IPS-18c (cell line): ENCODE data around the gene ATOH8.
A peak's percentile ranks its signal among the peaks of the same experiment; 100 is the strongest.
"Not testable (repeated sequence)": the region's sequence is repeated elsewhere in the genome, so short reads cannot be mapped to it uniquely, and the experiment has no call there.

Experiments
- H3K4me3 ChIP-seq: 2 replicates; pipeline ENCODE4 v1.7.0; 2013; ENCODE audit warnings: low read depth, mild to moderate bottlenecking, low read length, moderate library complexity; ENCODE audit not compliant: insufficient read depth
- H3K9me3 ChIP-seq: one replicate; pipeline ENCODE4 v1.6.1; 2013; ENCODE audit warnings: mild to moderate bottlenecking, low read length, moderate library complexity; ENCODE audit not compliant: control insufficient read depth, insufficient read depth

ATOH8 gene

DNA sequence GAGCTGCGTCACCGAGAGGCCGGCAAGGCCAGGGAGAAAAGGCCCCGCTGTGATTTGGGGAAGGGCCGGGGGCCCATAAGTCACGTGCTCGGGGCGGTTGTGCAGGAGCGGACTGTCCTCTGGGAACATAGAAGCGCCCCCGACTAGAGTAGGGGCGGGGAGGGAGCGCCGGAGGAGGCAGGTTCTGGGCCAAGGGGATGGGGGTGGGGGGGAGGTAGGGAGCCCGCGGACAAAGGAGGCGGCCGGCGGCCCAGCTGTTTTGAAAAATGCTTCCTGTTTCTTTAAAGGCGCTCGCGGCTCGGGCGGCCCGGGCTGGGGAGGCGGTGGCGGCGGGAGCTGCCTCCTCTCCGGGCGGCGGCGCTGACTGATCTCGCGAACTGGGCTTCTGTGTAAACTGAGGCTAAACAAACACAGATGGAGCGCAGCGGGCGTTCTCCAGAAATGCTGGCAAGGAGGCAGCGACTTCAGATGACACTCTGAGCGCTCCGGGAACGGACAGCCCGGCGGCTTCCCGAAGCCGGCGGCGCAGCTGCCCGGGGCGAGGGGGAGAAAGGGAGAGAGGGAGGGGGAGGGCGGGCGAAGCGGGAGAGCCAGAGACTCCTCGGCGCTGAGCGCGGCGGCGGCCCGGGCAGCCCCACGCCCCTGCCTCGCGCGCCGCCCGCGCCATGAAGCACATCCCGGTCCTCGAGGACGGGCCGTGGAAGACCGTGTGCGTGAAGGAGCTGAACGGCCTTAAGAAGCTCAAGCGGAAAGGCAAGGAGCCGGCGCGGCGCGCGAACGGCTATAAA is at the start of gene ATOH8:
Gene ATOH8, plus strand, starts transcription at position 467 of the 788 bp plus-strand sequence. Its CDS starts 199 bp downstream, at position 666.
- peaks cover 2% of the 10 kb centered on the region for H3K9me3 ChIP-seq
- peak within 1 kb of the TSS; percentile 71 for H3K4me3 ChIP-seq

GRCh38 chr2:85704038-85704437 is 49.8 kb upstream of the ATOH8 start:
- H3K4me3 ChIP-seq = no peak overlapping the region
- no peaks in the 10 kb centered on the region for H3K9me3 ChIP-seq

GRCh38 chr2:85704800-85705679 is 48.8 kb upstream of the ATOH8 start:
- Histone ChIP-seq H3K9me3 (no peaks in the 10 kb centered on the region), H3K4me3 (no peak overlapping the region)

- H3K4me3 ChIP-seq = no peak overlapping the region
- H3K9me3 ChIP-seq = no peaks in the 10 kb centered on the region
Measured at GRCh38 chr2:85705680-85706039, 48.1 kb upstream of the ATOH8 start.

DNA sequence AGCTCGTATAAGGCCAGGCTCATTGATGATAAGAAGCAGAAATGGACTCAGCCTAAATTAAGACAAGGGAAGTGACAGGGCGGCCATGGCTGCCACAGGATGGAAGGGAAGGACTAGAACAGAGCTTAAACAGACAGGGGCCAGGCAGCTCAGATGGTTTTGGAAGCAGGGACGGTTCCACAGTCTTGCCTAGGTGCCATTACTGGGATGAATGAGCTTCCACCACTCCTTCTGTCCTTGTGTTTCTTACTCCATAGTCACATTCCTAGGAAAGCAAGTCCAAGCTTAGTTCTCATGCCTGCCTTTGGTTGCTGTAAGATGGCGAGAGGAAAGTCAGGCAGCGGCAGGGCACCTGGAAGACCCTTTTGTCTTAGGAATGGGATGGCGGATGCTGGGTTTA is 47.7 kb upstream of the ATOH8 start:
- Histone ChIP-seq H3K9me3 (no peaks in the 10 kb centered on the region), H3K4me3 (no peak overlapping the region)

DNA sequence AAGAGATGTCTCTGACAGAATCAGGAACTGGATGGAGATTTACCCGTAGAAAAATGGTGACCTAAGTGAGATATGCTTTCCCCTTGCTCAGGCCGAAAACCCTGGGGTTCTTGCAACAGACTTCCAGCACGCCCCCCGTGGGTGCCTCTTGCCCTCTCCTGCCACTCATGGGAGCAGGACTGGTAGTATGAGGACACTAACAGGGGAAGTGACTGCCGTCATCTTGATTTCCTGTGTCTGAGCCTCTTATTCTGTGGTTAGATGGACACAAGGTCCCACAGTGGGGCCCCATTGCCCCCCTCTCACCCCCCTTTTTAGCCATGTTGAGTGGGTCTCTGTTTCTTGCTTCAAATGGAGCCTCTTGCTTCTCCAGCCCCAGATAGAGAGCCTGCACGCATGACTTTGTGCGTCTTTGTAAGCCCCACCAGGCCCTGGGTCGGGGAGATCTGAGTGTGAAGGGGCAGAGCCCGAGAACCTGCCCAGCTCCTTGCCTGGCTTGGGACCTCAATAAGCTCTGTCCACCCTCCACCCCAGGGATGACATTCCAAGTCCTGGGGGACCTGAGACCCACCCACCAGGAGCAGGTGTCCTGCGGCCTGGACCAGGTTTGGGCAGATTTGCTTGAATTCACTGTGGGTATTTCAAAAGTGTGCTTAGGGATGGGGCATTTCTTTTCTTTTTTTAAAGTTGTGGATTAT is 47.0 kb upstream of the ATOH8 start:
- Histone ChIP-seq H3K9me3 (no peaks in the 10 kb centered on the region), H3K4me3 (no peak overlapping the region)

GRCh38 chr2:85707304-85707703 is 46.5 kb upstream of the ATOH8 start:
- H3K4me3 ChIP-seq = no peak overlapping the region
- no peaks in the 10 kb centered on the region for H3K9me3 ChIP-seq

DNA sequence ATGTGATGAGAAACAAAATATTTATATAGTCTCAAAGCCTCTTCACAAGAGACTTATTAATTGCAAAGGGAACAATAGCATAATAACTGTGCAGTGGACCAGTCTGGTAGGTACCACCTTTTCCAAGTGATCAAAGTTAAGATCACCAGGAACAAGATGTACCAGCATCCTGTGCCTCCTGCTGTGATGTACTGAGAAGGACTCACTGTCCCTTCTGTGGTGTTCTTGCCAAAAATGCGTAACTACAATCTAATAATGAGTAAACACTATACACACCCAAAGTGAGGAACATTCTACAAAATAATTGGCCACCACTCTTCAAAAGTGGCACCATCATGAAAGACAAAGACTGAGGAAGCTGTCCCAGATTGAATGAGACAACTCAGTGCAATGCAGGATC is 45.1 kb upstream of the ATOH8 start:
- Histone ChIP-seq H3K4me3 (no peak overlapping the region), H3K9me3 (no peaks in the 10 kb centered on the region)

DNA sequence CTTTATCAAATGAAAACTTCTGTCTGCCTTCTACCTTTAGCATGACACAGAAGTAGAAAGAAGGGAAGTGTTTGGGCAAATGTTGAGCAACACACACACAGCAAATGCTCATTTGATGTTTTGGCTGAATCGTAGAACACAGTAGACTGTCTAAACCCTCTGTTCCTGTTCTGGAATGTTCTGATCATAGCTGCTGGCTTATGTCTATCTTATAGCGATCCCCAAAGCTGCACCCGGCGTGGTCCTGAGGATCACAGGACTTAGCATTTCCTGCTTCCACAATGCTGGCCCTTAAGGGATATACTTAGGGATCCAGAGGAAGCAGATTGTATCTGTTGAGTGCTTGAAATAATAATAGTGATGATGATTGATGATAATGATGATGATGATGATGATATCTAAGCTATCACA is 44.4 kb upstream of the ATOH8 start:
- no peak overlapping the region for H3K4me3 ChIP-seq
- H3K9me3 ChIP-seq = no peaks in the 10 kb centered on the region

DNA sequence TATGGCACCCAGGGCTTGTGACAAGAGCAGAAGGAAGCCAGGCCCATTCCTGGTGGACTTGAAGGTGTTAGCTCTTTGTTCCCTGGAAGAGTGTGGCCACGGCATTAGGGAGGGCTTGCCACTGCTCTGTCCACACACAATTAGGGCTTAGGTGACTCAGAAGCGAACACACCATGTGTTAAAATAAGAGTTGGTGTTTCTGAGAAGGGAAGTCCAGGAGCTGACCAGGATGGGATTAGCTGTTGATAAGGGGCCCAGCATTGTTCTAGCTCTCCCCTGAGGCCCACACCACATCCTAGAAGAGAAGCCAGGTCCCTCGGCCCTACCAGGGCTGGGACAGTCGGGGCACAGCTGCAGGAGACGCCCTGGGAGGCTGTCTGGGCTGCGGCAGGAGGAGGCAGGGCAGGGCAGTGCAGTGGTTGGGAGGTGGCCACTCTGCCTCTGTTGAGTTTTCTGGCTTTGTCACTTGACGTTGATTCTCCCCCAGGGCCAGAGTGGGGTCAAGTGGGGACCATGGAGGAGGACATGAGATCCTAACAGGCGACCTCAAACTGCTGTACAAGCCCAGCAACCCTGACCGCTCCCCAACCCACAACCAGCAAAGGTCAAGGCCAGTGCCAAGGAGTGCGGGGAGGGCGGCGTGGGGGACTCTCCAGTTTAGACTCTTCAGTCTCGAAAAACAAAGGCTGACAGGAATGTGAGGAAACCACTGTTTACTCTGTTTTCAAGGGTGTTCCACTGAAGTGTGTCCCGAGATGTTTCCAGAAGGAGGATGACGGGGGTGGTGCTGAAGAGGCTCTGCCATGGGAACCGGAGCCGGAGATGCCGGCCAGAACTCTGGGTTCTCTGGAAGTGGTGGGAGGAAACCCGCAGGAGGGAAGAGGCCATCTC is 42.9 kb upstream of the ATOH8 start:
- Histone ChIP-seq H3K4me3 (no peak overlapping the region), H3K9me3 (no peaks in the 10 kb centered on the region)

- no peaks in the 10 kb centered on the region for H3K9me3 ChIP-seq
- H3K4me3 ChIP-seq = no peak overlapping the region
Measured at GRCh38 chr2:85711578-85712060, 42.2 kb upstream of the ATOH8 start.

DNA sequence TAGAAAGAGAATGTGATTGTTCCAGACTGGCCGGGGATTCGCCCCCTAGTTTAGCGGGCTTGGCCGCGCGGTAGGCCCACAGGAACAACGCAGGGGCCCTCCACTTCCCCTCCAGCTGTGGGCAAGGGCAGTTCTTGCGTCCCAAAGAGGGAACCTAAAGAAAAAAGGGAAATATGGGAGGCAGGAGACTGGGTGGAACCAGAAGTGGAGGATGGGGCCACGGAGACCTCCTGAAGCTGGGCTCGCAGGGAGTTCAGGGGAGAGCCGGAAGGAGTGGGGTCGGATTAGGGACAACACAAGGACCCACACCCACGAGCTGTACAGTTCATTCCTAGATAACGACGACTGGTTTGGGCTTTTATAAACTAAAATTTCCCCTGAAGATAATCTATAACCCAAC is 41.5 kb upstream of the ATOH8 start:
- Histone ChIP-seq H3K9me3 (no peaks in the 10 kb centered on the region), H3K4me3 (no peak overlapping the region)

- H3K9me3 ChIP-seq = no peaks in the 10 kb centered on the region
- H3K4me3 ChIP-seq = no peak overlapping the region
Measured at GRCh38 chr2:85712849-85713612, 40.8 kb upstream of the ATOH8 start.

GRCh38 chr2:85713836-85714235 is 40.0 kb upstream of the ATOH8 start:
- Histone ChIP-seq H3K4me3 (no peak overlapping the region), H3K9me3 (no peaks in the 10 kb centered on the region)

DNA sequence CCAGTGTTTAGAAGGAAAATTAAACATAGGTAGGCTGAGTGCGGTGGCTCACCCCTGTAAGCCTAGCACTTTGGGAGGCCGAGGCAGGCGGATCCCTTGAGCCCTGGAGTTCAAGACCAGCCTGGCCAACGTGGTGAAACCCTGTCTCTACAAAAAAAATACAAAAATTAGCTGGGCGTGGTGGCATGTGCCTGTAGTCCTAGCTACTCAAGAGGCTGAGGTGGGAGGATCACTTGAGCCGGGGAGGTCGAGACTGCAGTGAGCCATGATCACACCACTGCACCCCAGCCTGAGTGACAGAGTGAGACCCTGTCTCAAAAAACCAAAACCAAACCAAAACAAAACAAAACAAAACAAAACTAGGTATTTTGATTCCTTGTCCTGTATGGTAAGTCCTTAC is 39.4 kb upstream of the ATOH8 start:
- H3K9me3 ChIP-seq, H3K4me3 ChIP-seq: not testable (repeated sequence)

- H3K4me3 ChIP-seq = no peak overlapping the region
- no peaks in the 10 kb centered on the region for H3K9me3 ChIP-seq
Measured at GRCh38 chr2:85714841-85715240, 39.0 kb upstream of the ATOH8 start.
